HUES48 (cell line): ENCODE results near the gene SYT10.
"Not testable (repeated sequence)": the region's sequence is repeated elsewhere in the genome, so short reads cannot be mapped to it uniquely, and the experiment has no call there.

Experiments
- H3K27ac ChIP-seq: one replicate; pipeline ENCODE4 v1.7.0; 2013; ENCODE audit warnings: low read depth, low read length, inconsistent platforms
- H3K27me3 ChIP-seq: 2 replicates; pipeline ENCODE4 v1.6.1; 2013; ENCODE audit warnings: mild to moderate bottlenecking, low read length; ENCODE audit not compliant: control insufficient read depth, insufficient read depth
- H3K36me3 ChIP-seq: 2 replicates; pipeline ENCODE4 v1.6.1; 2013; ENCODE audit warnings: low read length; ENCODE audit not compliant: control insufficient read depth, insufficient read depth
- H3K4me1 ChIP-seq: 2 replicates; pipeline ENCODE4 v1.6.1; 2013; ENCODE audit warnings: mild to moderate bottlenecking, low read length; ENCODE audit not compliant: control insufficient read depth, insufficient read depth
- H3K4me3 ChIP-seq: 2 replicates; pipeline ENCODE4 v1.5.1; 2013; ENCODE audit warnings: mild to moderate bottlenecking, low read depth, low read length
- H3K9ac ChIP-seq: 2 replicates; pipeline ENCODE4 v1.6.1; 2013; ENCODE audit warnings: mild to moderate bottlenecking, low read depth, low read length, moderate library complexity
- H3K9me3 ChIP-seq: 2 replicates; pipeline ENCODE4 v1.6.1; 2013; ENCODE audit warnings: low read length; ENCODE audit not compliant: control insufficient read depth, insufficient read depth

Gene SYT10

DNA sequence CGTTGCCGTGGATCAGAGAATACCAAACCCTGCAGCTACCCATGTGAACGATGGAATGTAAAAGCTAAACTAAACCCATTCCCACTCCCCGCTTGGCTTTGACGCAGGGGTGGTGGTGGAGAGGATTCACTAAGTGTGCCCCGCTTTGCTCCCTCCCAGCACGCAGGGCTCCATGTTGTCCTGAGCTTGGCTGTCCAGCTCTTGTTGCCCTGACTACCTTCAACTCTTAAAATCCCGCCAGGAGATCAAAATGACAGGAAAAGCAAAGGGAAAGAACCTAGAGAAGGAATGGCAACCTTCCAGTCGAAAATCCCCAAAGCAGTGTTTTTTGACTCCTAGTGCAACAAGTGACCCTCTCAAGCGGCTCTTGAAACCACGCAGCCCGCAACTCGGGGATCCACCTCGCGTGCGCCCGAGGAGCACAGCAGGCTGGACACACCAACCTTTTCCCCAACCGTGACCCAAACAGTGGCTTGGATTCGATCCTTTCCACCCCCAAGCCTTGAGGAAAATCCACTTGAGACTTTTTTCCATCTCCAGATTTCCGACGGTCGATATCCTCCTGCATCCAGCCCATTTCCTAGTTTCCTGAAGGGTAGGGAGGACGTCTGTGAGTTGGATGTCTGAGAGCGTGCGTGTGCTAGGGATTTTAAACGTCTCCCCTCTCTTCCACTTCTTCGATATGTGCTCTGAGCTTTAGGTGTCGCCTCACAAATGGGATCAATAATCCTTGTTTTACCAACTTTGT is 1.4 kb downstream of the SYT10 start:
- Histone ChIP-seq H3K4me1 (peaks cover 18% of the 10 kb centered on the region), H3K36me3 (no peaks in the 10 kb centered on the region), H3K9me3 (no peaks in the 10 kb centered on the region), H3K27ac (no peak overlapping the region), H3K4me3 (peak overlapping the region; percentile 80), H3K27me3 (peaks cover 44% of the 10 kb centered on the region), H3K9ac (peak overlapping the region; percentile 71; the same call in 1 of the 2 replicates)

DNA sequence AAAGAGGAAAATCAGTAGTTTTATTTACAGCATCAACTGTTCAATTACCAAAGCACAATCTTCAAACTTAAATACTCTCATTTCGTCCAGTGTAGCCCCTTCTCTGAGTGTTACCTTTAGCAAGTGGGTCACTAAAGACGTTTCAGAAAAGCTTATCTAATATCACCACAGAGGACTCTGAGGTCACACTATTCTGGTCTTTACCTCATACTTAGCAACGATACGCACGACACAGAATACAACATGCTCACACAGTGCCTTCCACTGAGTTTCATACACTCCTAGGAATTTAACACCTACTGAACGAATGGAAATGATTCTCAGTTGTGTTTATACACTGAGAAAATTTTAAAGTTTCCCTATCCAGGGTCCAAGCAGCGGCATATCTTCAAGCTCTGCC is 2.0 kb downstream of the SYT10 start:
- H3K4me1 ChIP-seq = peaks cover 18% of the 10 kb centered on the region

DNA sequence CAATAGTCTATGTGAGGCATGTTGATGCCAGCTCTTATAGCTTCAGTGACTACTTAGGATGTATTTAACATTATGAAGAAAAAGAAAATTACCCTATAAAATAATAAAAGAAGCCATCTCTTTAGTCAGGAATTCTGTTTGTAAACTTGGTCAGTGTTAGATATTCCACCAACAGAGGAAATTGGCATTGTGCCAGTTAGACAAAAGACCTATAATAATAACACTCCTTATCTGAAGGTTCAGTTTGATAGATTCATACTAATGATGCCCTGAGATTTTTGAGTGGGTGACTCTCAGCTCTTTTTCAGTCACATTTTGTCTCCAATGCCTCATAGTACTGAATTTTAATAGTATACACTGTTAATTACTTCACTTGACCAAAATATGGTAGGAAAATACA is 6.6 kb downstream of the SYT10 start:
- no peak overlapping the region for H3K27ac ChIP-seq
- H3K4me1 ChIP-seq = peaks cover 5% of the 10 kb centered on the region
- H3K9me3 ChIP-seq = no peaks in the 10 kb centered on the region
- no peak overlapping the region for H3K9ac ChIP-seq
- H3K36me3 ChIP-seq = no peaks in the 10 kb centered on the region
- H3K4me3 ChIP-seq = no peak overlapping the region
- peaks cover 13% of the 10 kb centered on the region for H3K27me3 ChIP-seq

More for the DNA sequence above, 2.0 kb downstream of the SYT10 start:
- peaks cover 44% of the 10 kb centered on the region for H3K27me3 ChIP-seq
- peak overlapping the region; percentile 80; the same call in 1 of the 2 replicates for H3K4me3 ChIP-seq
- no peaks in the 10 kb centered on the region for H3K36me3 ChIP-seq
- no peak overlapping the region for H3K9ac ChIP-seq
- H3K9me3 ChIP-seq = no peaks in the 10 kb centered on the region
- H3K27ac ChIP-seq = no peak overlapping the region

DNA sequence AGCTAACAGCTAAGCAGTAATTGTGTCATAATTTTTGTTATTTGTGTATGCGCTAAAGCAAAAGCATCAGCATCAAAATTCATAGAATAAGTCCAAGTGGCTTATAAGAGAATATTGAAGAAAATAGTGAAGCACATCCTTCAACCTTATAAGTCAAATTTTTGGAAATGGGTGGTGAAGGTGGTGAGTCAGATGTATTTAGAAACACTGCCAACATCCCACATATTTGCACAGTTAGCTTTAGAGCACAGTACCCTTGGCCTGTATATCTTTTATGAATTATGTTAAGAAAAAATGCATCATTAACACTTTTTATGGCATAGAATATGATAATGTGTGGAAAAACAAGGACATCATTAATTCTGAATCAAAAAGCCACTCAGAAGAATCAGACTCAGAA is 8.0 kb downstream of the SYT10 start:
- Histone ChIP-seq H3K27ac (no peak overlapping the region), H3K36me3 (no peaks in the 10 kb centered on the region), H3K27me3 (no peaks in the 10 kb centered on the region), H3K4me3 (no peak overlapping the region), H3K4me1 (no peaks in the 10 kb centered on the region), H3K9me3 (no peaks in the 10 kb centered on the region), H3K9ac (no peak overlapping the region)

DNA sequence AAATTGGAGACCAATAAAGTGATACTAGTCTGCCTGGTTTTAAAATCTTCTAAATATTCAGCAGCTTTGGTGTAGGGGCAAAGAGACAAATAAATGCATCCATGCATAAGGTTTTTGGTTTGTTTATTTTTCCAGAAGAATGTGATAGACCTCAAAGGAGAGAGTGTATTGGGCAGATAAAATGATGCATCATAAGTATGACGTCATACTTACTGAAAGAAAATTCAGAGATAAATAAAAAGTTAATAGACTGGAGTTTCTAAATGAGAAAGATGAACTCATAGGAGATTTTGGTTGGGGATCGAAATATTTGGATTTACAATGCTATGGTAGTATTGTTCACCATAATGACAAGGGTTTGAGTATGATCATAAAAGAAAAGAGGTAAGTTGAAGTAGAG is 10.2 kb downstream of the SYT10 start:
- no peak overlapping the region for H3K27ac ChIP-seq
- H3K36me3 ChIP-seq = no peaks in the 10 kb centered on the region
- H3K4me3 ChIP-seq = no peak overlapping the region
- no peaks in the 10 kb centered on the region for H3K27me3 ChIP-seq
- no peak overlapping the region for H3K9ac ChIP-seq
- no peaks in the 10 kb centered on the region for H3K9me3 ChIP-seq
- no peaks in the 10 kb centered on the region for H3K4me1 ChIP-seq

DNA sequence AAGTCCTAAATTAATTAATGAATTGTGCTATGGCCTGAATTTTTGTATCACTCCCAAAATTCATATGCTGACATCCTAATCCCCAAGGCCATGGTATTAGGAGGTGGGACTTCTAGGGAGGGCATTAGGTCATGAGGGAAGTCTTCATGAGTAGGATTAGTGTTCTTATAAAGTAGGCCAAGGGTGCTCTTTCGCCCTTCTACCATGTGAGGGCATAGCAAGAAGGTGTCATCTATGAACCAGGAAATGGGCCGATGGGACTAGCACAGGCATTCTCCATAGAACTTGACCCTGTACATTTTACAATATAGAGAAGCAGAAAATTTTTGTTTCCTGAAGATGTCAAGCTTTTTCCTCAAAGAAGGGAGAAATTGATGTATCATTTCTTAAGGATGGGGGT is 12.5 kb downstream of the SYT10 start:
- Histone ChIP-seq H3K4me3 (no peak overlapping the region), H3K36me3 (no peaks in the 10 kb centered on the region), H3K9ac (no peak overlapping the region), H3K4me1 (no peaks in the 10 kb centered on the region), H3K9me3 (no peaks in the 10 kb centered on the region), H3K27ac (no peak overlapping the region), H3K27me3 (no peaks in the 10 kb centered on the region)

DNA sequence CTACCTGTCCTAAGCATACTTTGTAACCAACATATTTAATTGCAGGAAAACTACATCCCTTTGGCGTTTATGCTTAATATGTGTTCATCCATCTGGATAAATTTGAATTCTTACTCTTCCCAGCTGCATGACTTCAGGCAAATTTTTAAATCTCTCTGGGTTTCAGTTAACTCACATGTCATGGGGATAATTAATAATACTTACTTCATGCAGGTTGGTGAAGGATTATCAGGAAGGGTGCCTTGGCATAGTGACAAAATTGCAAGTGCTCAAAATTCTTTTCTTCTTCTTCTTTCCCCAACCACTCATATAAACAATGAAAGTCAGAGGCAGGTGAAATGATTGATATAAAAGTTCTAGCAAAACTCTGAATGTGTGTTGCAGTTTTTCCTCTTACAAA is 15.9 kb downstream of the SYT10 start:
- Histone ChIP-seq H3K4me1 (no peaks in the 10 kb centered on the region), H3K27me3 (no peaks in the 10 kb centered on the region), H3K4me3 (no peak overlapping the region), H3K9me3 (no peaks in the 10 kb centered on the region), H3K27ac (no peak overlapping the region), H3K36me3 (no peaks in the 10 kb centered on the region), H3K9ac (no peak overlapping the region)

DNA sequence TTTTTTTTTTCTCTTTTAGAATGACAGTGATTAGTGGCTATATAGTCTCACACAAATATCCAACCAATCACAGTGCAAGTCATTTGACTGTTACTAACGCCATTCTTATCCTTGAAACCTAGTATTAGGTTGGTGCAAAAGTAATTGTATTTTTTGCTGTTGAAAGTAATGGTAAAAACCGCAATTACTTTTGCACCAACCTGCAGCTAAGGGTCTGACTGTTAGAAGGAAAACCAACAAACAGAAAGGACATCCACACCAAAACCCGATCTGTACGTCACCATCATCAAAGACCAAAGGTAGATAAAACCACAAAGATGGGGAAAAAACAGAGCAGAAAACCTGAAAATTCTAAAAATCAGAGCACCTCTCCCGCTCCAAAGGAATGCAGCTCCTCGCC is 27.2 kb downstream of the SYT10 start:
- not testable (repeated sequence) for H3K27me3 ChIP-seq, H3K36me3 ChIP-seq, H3K4me1 ChIP-seq, H3K9ac ChIP-seq, H3K27ac ChIP-seq, H3K4me3 ChIP-seq, H3K9me3 ChIP-seq

DNA sequence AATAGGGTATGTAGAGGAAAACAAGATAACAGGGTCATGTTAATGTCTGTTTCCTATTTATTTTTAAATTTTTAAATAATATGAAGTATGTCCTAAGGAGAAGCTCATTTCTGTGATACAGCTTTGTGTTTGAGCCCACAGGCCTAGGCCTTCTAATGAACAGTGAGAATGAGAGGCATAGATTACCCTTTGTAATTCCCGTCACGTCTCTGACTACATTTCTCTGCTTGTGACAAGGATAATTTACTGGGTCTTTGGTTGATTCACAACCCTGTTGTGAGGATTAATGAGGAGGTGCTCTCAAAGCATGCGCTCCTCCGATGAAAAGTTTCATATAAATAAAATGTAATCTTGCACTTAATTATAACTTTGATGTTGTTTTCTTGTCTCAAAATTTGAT is 56.1 kb downstream of the SYT10 start:
- H3K4me1 ChIP-seq = no peaks in the 10 kb centered on the region
- H3K27me3 ChIP-seq = no peaks in the 10 kb centered on the region
- no peaks in the 10 kb centered on the region for H3K36me3 ChIP-seq
- no peak overlapping the region for H3K27ac ChIP-seq
- H3K4me3 ChIP-seq = no peak overlapping the region
- no peaks in the 10 kb centered on the region for H3K9me3 ChIP-seq
- no peak overlapping the region for H3K9ac ChIP-seq

DNA sequence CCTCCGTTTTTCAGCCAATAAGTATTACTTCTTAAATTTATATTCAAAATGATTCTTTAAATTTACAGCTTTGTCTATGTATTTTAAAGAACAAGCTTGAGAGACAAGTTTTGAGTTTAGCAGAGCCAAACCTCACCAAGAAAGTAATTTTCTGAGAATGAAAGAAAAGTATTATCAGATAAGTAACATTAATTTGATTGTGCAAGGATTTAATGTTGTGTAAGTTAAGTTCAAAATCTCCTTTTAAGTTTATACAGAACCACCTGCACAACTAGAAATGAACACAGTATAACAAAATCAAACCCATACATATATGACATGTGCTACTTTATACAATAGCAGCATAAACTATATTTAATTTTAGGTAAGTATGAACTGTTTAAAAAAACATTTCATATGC is 63.5 kb downstream of the SYT10 start:
- no peaks in the 10 kb centered on the region for H3K27me3 ChIP-seq
- no peak overlapping the region for H3K27ac ChIP-seq
- no peak overlapping the region for H3K4me3 ChIP-seq
- H3K9ac ChIP-seq = no peak overlapping the region
- H3K9me3 ChIP-seq = no peaks in the 10 kb centered on the region
- no peaks in the 10 kb centered on the region for H3K4me1 ChIP-seq
- H3K36me3 ChIP-seq = no peaks in the 10 kb centered on the region

DNA sequence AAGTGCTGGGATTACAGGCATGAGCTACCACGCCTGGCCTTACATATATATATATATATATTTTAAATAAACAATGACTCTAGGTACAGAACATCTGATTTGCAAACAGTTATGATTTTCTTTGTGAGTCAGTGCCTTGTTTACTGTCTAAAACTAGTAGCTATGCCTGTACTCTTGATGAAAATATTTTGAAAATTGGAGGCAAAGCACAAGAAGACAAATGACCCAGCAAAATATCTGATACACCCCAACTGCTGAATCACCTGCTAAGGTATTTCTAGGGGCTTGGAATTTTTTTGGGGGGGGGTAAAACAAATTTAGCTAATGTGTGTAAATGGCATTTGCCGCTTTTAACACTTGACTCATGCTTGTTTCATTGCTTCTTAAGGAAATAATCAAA is 69.3 kb downstream of the SYT10 start:
- H3K9ac ChIP-seq = no peak overlapping the region
- no peaks in the 10 kb centered on the region for H3K36me3 ChIP-seq
- no peak overlapping the region for H3K27ac ChIP-seq
- no peak overlapping the region for H3K4me3 ChIP-seq
- no peaks in the 10 kb centered on the region for H3K27me3 ChIP-seq
- no peaks in the 10 kb centered on the region for H3K9me3 ChIP-seq
- H3K4me1 ChIP-seq = no peaks in the 10 kb centered on the region
